Measurements from ENCODE around the gene APOC4.

GRCh38 chr19:44984005-44984404 lies 42.0 kb downstream of the APOC4 start:
- TF ChIP-seq CTCF (IDR thresholded peaks at IDR 0.05; ENCODE audit: low read depth, low read length, poor library complexity, severe bottlenecking) (no peak), EZH2phosphoT487 (IDR thresholded peaks at IDR 0.05; ENCODE audit: borderline replicate concordance, low read length) (no peak)
